SKM-1 treated with dmso at 0.1 percent for 144 hours (cell line): ENCODE measurements around the gene LPP.
"Not testable (repeated sequence)": the region's sequence is repeated elsewhere in the genome, so short reads cannot be mapped to it uniquely, and the experiment has no call there.

Experiments
- DNase-seq: peaks from one replicate; lab custom pipeline; 2025; ENCODE audit not compliant: unreplicated experiment; lab: John Stamatoyannopoulos, UW

LPP gene

GRCh38 chr3:188396251-188396650, 242.3 kb downstream of the LPP start:
- no peak for DNase-seq

- no peak for DNase-seq
Observed at GRCh38 chr3:188396900-188397299, 242.9 kb downstream of the LPP start.

GRCh38 chr3:188397766-188398705, 244.1 kb downstream of the LPP start:
- no peak for DNase-seq

GRCh38 chr3:188400494-188401243, 246.7 kb downstream of the LPP start:
- peak; percentile 39 for DNase-seq

GRCh38 chr3:188401244-188401993, 247.5 kb downstream of the LPP start:
- no peak for DNase-seq

- DNase-seq = no peak
Observed at GRCh38 chr3:188402229-188402628, 248.3 kb downstream of the LPP start.

GRCh38 chr3:188403404-188403803, 249.4 kb downstream of the LPP start:
- DNase-seq = no peak

GRCh38 chr3:188404124-188404523, 250.2 kb downstream of the LPP start:
- DNase-seq = no peak

GRCh38 chr3:188404701-188405100, 250.7 kb downstream of the LPP start:
- no peak for DNase-seq

GRCh38 chr3:188407158-188407880, 253.4 kb downstream of the LPP start:
- no peak for DNase-seq

- DNase-seq = no peak
Observed at GRCh38 chr3:188408831-188409230, 254.9 kb downstream of the LPP start.

- DNase-seq = no peak
Observed at GRCh38 chr3:188411750-188412149, 257.8 kb downstream of the LPP start.

- no peak for DNase-seq
Observed at GRCh38 chr3:188415196-188415595, 261.2 kb downstream of the LPP start.

GRCh38 chr3:188416041-188416440, 262.1 kb downstream of the LPP start:
- DNase-seq = no peak

GRCh38 chr3:188417271-188417696, 263.3 kb downstream of the LPP start:
- DNase-seq = no peak

- DNase-seq = no peak
Observed at GRCh38 chr3:188417766-188418165, 263.8 kb downstream of the LPP start.

GRCh38 chr3:188421151-188421821, 267.3 kb downstream of the LPP start:
- no peak for DNase-seq

- DNase-seq = peak; percentile 95
Observed at GRCh38 chr3:188421836-188422540, 268.0 kb downstream of the LPP start.

- not testable (repeated sequence) for DNase-seq
Observed at GRCh38 chr3:188427981-188428380, 274.0 kb downstream of the LPP start.
